ENCODE measurements around the gene PRRT1.
A peak's percentile ranks its signal among the peaks of the same experiment; 100 is the strongest.
"Not testable (repeated sequence)": the region's sequence is repeated elsewhere in the genome, so short reads cannot be mapped to it uniquely, and the experiment has no call there.

Gene PRRT1

GRCh38 chr6:32151863-32152768 is at the start of gene PRRT1:
TSS of gene PRRT1 (minus strand) at chr6:32151939. CDS start at chr6:32151827, 112 bp downstream.
- DNase-seq = peak in 30 of 56 donors; percentile 11 to 62 (median 36)

- DNase-seq = no peak
Observed at GRCh38 chr6:32200711-32201475, 49.2 kb upstream of the PRRT1 start.

GRCh38 chr6:32198866-32199265 is 47.1 kb upstream of the PRRT1 start:
- no peak for DNase-seq

- no peak for DNase-seq
Observed at GRCh38 chr6:32198345-32198696, 46.6 kb upstream of the PRRT1 start.

GRCh38 chr6:32196682-32197616 is 45.2 kb upstream of the PRRT1 start:
- DNase-seq = peak in 21 of 56 donors; percentile 23 to 78 (median 51)

GRCh38 chr6:32195902-32196681 is 44.4 kb upstream of the PRRT1 start:
- peak; percentile 61 to 97 (median 90) for DNase-seq

GRCh38 chr6:32195652-32195901 is 43.8 kb upstream of the PRRT1 start:
- peak; percentile 91 to 100 (median 100) for DNase-seq

- DNase-seq = peak in 15 of 56 donors; percentile 12 to 73 (median 55)
Observed at GRCh38 chr6:32194825-32195651, 43.3 kb upstream of the PRRT1 start.

GRCh38 chr6:32194388-32194787 is 42.6 kb upstream of the PRRT1 start:
- no peak for DNase-seq

GRCh38 chr6:32193096-32193495 is 41.4 kb upstream of the PRRT1 start:
- DNase-seq = not testable (repeated sequence)

- DNase-seq = peak in 7 of 56 donors; percentile 16 to 39 (median 23)
Observed at GRCh38 chr6:32192608-32193039, 40.9 kb upstream of the PRRT1 start, which contains the start of gene GPSM3. TSS of gene GPSM3 (minus strand) at chr6:32192643. CDS start at chr6:32192513, 130 bp downstream.

- no peak for DNase-seq
Observed at GRCh38 chr6:32191696-32192607, 40.2 kb upstream of the PRRT1 start.

GRCh38 chr6:32190911-32191677 is 39.4 kb upstream of the PRRT1 start:
- no peak for DNase-seq

- DNase-seq = peak in 55 of 56 donors; percentile 38 to 95 (median 85)
Observed at GRCh38 chr6:32190054-32190851, 38.5 kb upstream of the PRRT1 start, which contains the start of gene PBX2. TSS of gene PBX2 (minus strand) at chr6:32190202. CDS start at chr6:32189915, 287 bp downstream.

- DNase-seq = peak in 3 of 56 donors; percentile 63 to 83 (median 67)
Observed at GRCh38 chr6:32189742-32190053, 38.0 kb upstream of the PRRT1 start.

GRCh38 chr6:32189069-32189741 is 37.5 kb upstream of the PRRT1 start:
- peak in 2 of 56 donors; percentile 34 to 48 for DNase-seq
